ENCODE data around the gene TCP11L1. TPM values are rescaled to one million over a fixed set of nuclear protein-coding genes. Genes with fewer than 3 reads are reported as not detected.

TCP11L1 gene
- total RNA-seq, 1 experiment from 2014 or later, result 23.9 TPM

DNA sequence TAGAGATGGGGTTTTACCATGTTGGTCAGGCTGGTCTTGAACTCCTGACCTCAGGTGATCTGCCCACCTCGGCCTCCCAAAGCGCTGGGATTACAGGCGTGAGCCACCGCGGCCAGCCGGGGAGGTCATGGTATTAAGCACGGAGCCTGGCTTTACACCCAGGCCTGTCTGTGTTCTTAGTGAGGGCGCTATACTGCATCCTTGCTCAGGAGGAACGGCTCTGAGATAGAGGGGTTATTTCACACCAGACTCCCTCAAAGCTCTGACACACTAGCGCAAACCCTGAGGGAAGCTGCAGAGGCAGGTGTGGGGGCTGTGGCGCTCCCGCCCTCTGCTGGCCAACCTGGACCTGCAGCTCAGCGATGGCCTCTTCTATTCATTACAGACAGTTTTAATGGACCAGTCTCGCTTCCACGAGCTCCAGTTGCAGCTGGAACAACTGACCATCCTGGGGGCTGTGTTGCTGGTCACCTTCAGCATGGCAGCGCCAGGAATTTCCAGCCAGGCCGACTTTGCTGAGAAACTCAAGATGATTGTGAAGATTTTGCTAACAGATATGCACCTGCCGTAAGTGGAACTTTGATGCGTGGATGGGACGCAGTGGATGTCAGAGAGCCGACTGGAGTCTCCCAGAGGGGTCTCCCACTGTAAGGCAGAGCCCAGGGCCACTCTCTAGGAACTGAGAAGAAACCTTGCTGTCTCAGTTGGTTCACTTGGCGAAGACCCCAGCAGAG is 26.2 kb downstream of the TCP11L1 start:
- no peaks in the 10 kb centered on the region for H3K9me3 ChIP-seq (ENCODE audit: control insufficient read depth, insufficient read depth, low read depth, low read length)
- POLR2A ChIA-PET, result interaction anchor here (0.6 to 0.8 kb wide), 2 partner anchors 40 to 171 kb away, joined by 3 read pairs; no protein-coding TSS in a partner anchor
- no peaks in the 10 kb centered on the region for H3K27me3 ChIP-seq (ENCODE audit: control insufficient read depth, insufficient read depth, low read length)
- ATAC-seq (peak; percentile 94), DNase-seq (ENCODE audit: low read depth, low spot score) (peak; percentile 12)
- BruUV-seq (replicated peaks), result no TSS peak
- in situ Hi-C loops (cut with HindIII; ENCODE audit: low pct_unique_long_range_greater_than_20kb, low sequenced_read_pairs), result no loop called here
- TF ChIP-seq CTCF (IDR thresholded peaks at IDR 0.05) (peak; percentile 97), REST (IDR thresholded peaks at IDR 0.05; ENCODE audit: insufficient read depth in 1 of 2, low read depth in 2 of 2, low read length in 1 of 2) (no peak)
- H3K27ac ChIP-seq (ENCODE audit: low read length), result no peak overlapping the region
- CTCF ChIA-PET, result interaction anchor here (0.6 to 0.9 kb wide), 4 partner anchors 13 to 701 kb away, joined by 3 to 5 read pairs (median 3); no protein-coding TSS in a partner anchor
- intact Hi-C loops (cut with micrococcal nuclease; ENCODE audit: unreplicated experiment), result loop anchor here (5.0 to 10.0 kb wide), 2 partner anchors 103 to 261 kb away; no protein-coding TSS in a partner anchor
- H3K4me1 ChIP-seq (ENCODE audit: control insufficient read depth, insufficient read depth, low read length), result no peaks in the 10 kb centered on the region
- H3K4me3 ChIP-seq (ENCODE audit: low read depth in 2 of 2, low read length in 2 of 2), result no peak overlapping the region
- H3K36me3 ChIP-seq (ENCODE audit: control insufficient read depth, insufficient read depth, low read length), result no peaks in the 10 kb centered on the region

DNA sequence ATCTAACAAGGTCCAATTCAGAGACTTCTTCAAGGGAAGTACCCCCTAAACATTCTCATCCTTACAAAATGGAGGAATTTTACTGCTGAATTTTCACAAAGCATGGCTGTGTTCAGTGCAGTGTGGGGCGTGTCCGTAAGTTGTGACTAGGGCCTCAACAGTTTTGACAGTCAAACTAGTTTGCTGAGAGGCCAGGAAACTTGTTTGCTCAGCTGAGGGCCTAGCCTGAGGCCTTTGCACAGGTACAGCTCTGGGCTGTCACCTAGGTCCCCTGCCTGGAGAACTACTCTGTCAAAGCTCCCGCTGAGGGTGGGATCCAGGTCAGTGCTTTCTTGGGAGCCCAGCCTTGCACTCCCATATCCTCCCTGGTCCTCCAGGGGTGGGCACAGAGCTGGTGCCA is 27.9 kb downstream of the TCP11L1 start:
- intact Hi-C loops (cut with micrococcal nuclease; ENCODE audit: unreplicated experiment), result loop anchor here (5.0 to 10.0 kb wide), 2 partner anchors 105 to 262 kb away; no protein-coding TSS in a partner anchor

More for the DNA sequence above, 27.9 kb downstream of the TCP11L1 start:
- Histone ChIP-seq H3K9me3 (ENCODE audit: control insufficient read depth, insufficient read depth, low read depth, low read length) (no peaks in the 10 kb centered on the region), H3K27me3 (ENCODE audit: control insufficient read depth, insufficient read depth, low read length) (no peaks in the 10 kb centered on the region), H3K27ac (ENCODE audit: low read length) (no peak overlapping the region), H3K4me3 (ENCODE audit: low read depth in 2 of 2, low read length in 2 of 2) (no peak overlapping the region), H3K36me3 (ENCODE audit: control insufficient read depth, insufficient read depth, low read length) (no peaks in the 10 kb centered on the region), H3K4me1 (ENCODE audit: control insufficient read depth, insufficient read depth, low read length) (no peaks in the 10 kb centered on the region)
- in situ Hi-C loops (cut with HindIII; ENCODE audit: low pct_unique_long_range_greater_than_20kb, low sequenced_read_pairs), result no loop called here
- DNase-seq (ENCODE audit: low read depth, low spot score), result no peak
- POLR2A ChIA-PET, result no interaction called here
- CTCF ChIA-PET, result no interaction called here
- ATAC-seq, result no peak
- BruUV-seq (replicated peaks), result TSS peak; percentile 37
- TF ChIP-seq TCF7L2 (IDR thresholded peaks at IDR 0.05; ENCODE audit: low read depth, low read length), result no peak
- no peak for TF ChIP-seq CTCF (IDR thresholded peaks at IDR 0.05)
- no peak for TF ChIP-seq REST (IDR thresholded peaks at IDR 0.05; ENCODE audit: insufficient read depth in 1 of 2, low read depth in 2 of 2, low read length in 1 of 2)
- TF ChIP-seq SIN3A (IDR thresholded peaks at IDR 0.05; ENCODE audit: borderline replicate concordance, insufficient read depth, low read depth, low read length), result no peak
- TF ChIP-seq POLR2AphosphoS5 (IDR thresholded peaks at IDR 0.05; ENCODE audit: low read depth, low read length), result no peak

Measured in Panc1 (cell line).